Measurements from ENCODE around the gene ZDHHC8.

ZDHHC8 gene

GRCh38 chr22:20130319-20130718, 1.3 kb upstream of the ZDHHC8 start:
- DNase-seq, result peak; percentile 69

GRCh38 chr22:20130731-20131596, 640 bp upstream of the ZDHHC8 start:
- DNase-seq, result peak; percentile 93

- peak; percentile 73 for DNase-seq
Observed at GRCh38 chr22:20131859-20132685, 468 bp downstream of the ZDHHC8 start.

GRCh38 chr22:20132686-20133246, 1.2 kb downstream of the ZDHHC8 start:
- no peak for DNase-seq

- DNase-seq, result no peak
Observed at GRCh38 chr22:20133930-20134549, 2.4 kb downstream of the ZDHHC8 start.

- DNase-seq, result no peak
Observed at GRCh38 chr22:20135265-20135664, 3.7 kb downstream of the ZDHHC8 start.

- DNase-seq, result no peak
Observed at GRCh38 chr22:20135806-20136602, 4.4 kb downstream of the ZDHHC8 start.

- no peak for DNase-seq
Observed at GRCh38 chr22:20136603-20136873, 4.9 kb downstream of the ZDHHC8 start.

GRCh38 chr22:20137113-20137512, 5.5 kb downstream of the ZDHHC8 start:
- no peak for DNase-seq

GRCh38 chr22:20137671-20138416, 6.2 kb downstream of the ZDHHC8 start:
- no peak for DNase-seq

- no peak for DNase-seq
Observed at GRCh38 chr22:20138417-20138738, 6.8 kb downstream of the ZDHHC8 start.

- no peak for DNase-seq
Observed at GRCh38 chr22:20138868-20139267, 7.3 kb downstream of the ZDHHC8 start.

GRCh38 chr22:20139391-20140106, 7.9 kb downstream of the ZDHHC8 start:
- DNase-seq, result no peak

GRCh38 chr22:20140107-20140445, 8.5 kb downstream of the ZDHHC8 start:
- no peak for DNase-seq

GRCh38 chr22:20140521-20140964, 8.9 kb downstream of the ZDHHC8 start:
- no peak for DNase-seq

- no peak for DNase-seq
Observed at GRCh38 chr22:20141186-20142077, 9.8 kb downstream of the ZDHHC8 start.

GRCh38 chr22:20142711-20143621, 11.4 kb downstream of the ZDHHC8 start:
- DNase-seq, result no peak

- no peak for DNase-seq
Observed at GRCh38 chr22:20143883-20144665, 12.5 kb downstream of the ZDHHC8 start.
